Measurements from ENCODE around the gene CACUL1. TPM values are rescaled to one million over a fixed set of nuclear protein-coding genes. Genes with fewer than 3 reads are reported as not detected.

Gene CACUL1
- total RNA-seq (39.3 TPM), polyA plus RNA-seq (ENCODE audit: insufficient read depth, low read depth, low replicate concordance) (5.3 TPM)
- long read RNA-seq, donor 1, full-length matches to known transcripts: 6 of 6 reads
- long read RNA-seq, donor 1, partial matches to known transcripts: 0 of 6 reads
- long read RNA-seq, donor 1, other reads (novel, unspliced or antisense): 0 of 6 reads
- long read RNA-seq, donor 2, full-length matches to known transcripts: 8 of 8 reads
- long read RNA-seq, donor 2, partial matches to known transcripts: 0 of 8 reads
- long read RNA-seq, donor 2, other reads (novel, unspliced or antisense): 0 of 8 reads
- long read RNA-seq, donor 3, full-length matches to known transcripts: 11 of 11 reads
- long read RNA-seq, donor 3, partial matches to known transcripts: 0 of 11 reads
- long read RNA-seq, donor 3, other reads (novel, unspliced or antisense): 0 of 11 reads
- long read RNA-seq, donor 4, full-length matches to known transcripts: 10 of 10 reads
- long read RNA-seq, donor 4, partial matches to known transcripts: 0 of 10 reads
- long read RNA-seq, donor 4, other reads (novel, unspliced or antisense): 0 of 10 reads
- long read RNA-seq, donor 5: 0 reads
- long read RNA-seq, donor 6, partial matches to known transcripts: 0 of 1 reads
- long read RNA-seq, donor 6, other reads (novel, unspliced or antisense): 0 of 1 reads
- long read RNA-seq, donor 7, full-length matches to known transcripts: 12 of 19 reads
- long read RNA-seq, donor 7, partial matches to known transcripts: 1 of 19 reads
- long read RNA-seq, donor 7, other reads (novel, unspliced or antisense): 6 of 19 reads
- long read RNA-seq, donor 8, full-length matches to known transcripts: 3 of 3 reads
- long read RNA-seq, donor 8, partial matches to known transcripts: 0 of 3 reads
- long read RNA-seq, donor 8, other reads (novel, unspliced or antisense): 0 of 3 reads
- long read RNA-seq, donor 9, full-length matches to known transcripts: 4 of 4 reads
- long read RNA-seq, donor 9, partial matches to known transcripts: 0 of 4 reads
- long read RNA-seq, donor 9, other reads (novel, unspliced or antisense): 0 of 4 reads
- long read RNA-seq, donor 10, full-length matches to known transcripts: 13 of 13 reads
- long read RNA-seq, donor 10, partial matches to known transcripts: 0 of 13 reads
- long read RNA-seq, donor 10, other reads (novel, unspliced or antisense): 0 of 13 reads

- Histone ChIP-seq H3K27ac (ENCODE audit: low read depth in 2 of 2, low read length in 2 of 2) (peak within 1 kb of the TSS; percentile 88 to 89), H3K27me3 (ENCODE audit: control insufficient read depth, insufficient read depth, low read length) (no peaks in the 10 kb centered on the region), H3K4me1 (ENCODE audit: control insufficient read depth in 2 of 3, insufficient read depth in 2 of 3, low read depth in 1 of 3, low read length in 3 of 3) (peaks cover 0 to 8% (median 4%) of the 10 kb centered on the region in 3 donors), H3K36me3 (ENCODE audit: control insufficient read depth in 2 of 3, insufficient read depth in 3 of 3, low read length in 3 of 3) (no peaks in the 10 kb centered on the region), H3K4me3 (ENCODE audit: low read length in 3 of 3) (peak within 1 kb of the TSS; percentile 82 to 89 (median 87)), H3K9me3 (ENCODE audit: control insufficient read depth in 2 of 3, insufficient read depth in 1 of 3, low read length in 3 of 3) (no peaks in the 10 kb centered on the region), H3K9ac (ENCODE audit: low read length in 3 of 3) (peak within 1 kb of the TSS; percentile 54 to 92 (median 65))
- intact Hi-C loops (cut with DNase I): no loop called here
- TF ChIP-seq CTCF (IDR thresholded peaks at IDR 0.05; ENCODE audit: borderline replicate concordance, extremely low read depth, insufficient read depth): no peak
- peak; percentile 100 for DNase-seq
- FAIRE-seq: peak; percentile 95
Measured at GRCh38 chr10:118754556-118755423, at the start of gene CACUL1. TSS of gene CACUL1 (minus strand) at chr10:118754970. CDS start at chr10:118754762, 208 bp downstream.

DNA sequence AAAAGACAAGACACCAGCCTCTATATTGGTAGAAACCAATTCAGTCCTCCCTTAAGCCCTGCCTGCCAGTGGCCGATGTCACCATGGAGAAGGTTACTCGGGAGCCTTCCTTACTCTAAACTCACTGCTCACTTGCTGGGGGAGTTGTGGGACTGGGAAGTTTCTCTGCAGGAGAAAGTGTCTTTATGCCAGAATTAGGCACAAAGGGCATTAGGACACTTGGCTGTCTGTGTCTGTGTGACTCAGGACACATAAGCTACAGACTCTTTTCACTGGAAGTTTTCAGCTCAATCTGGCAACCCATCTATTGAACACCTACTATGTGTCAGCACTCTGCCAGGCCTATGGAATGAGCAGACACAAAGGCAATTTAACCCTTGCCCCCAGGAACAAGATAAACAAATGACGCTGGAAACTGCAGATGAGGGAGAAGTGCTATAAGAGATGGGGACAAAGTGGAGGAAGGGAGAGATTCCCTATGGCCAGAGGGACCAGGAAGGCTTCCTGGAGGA, 49.5 kb upstream of the CACUL1 start:
- H3K27ac ChIP-seq (ENCODE audit: low read depth in 2 of 2, low read length in 2 of 2): no peak overlapping the region
- H3K27me3 ChIP-seq (ENCODE audit: control insufficient read depth, insufficient read depth, low read length): no peaks in the 10 kb centered on the region
- H3K4me1 ChIP-seq (ENCODE audit: control insufficient read depth in 2 of 3, insufficient read depth in 2 of 3, low read depth in 1 of 3, low read length in 3 of 3): no peaks in the 10 kb centered on the region
- no peaks in the 10 kb centered on the region for H3K9me3 ChIP-seq (ENCODE audit: control insufficient read depth in 2 of 3, insufficient read depth in 1 of 3, low read length in 3 of 3)
- no peak for TF ChIP-seq CTCF (IDR thresholded peaks at IDR 0.05; ENCODE audit: borderline replicate concordance, extremely low read depth, insufficient read depth)
- H3K9ac ChIP-seq (ENCODE audit: low read length in 3 of 3): no peak overlapping the region
- H3K36me3 ChIP-seq (ENCODE audit: control insufficient read depth in 2 of 3, insufficient read depth in 3 of 3, low read length in 3 of 3): no peaks in the 10 kb centered on the region
- intact Hi-C loops (cut with DNase I): no loop called here
- no peak for FAIRE-seq
- no peak overlapping the region for H3K4me3 ChIP-seq (ENCODE audit: low read length in 3 of 3)
- no peak for DNase-seq

DNA sequence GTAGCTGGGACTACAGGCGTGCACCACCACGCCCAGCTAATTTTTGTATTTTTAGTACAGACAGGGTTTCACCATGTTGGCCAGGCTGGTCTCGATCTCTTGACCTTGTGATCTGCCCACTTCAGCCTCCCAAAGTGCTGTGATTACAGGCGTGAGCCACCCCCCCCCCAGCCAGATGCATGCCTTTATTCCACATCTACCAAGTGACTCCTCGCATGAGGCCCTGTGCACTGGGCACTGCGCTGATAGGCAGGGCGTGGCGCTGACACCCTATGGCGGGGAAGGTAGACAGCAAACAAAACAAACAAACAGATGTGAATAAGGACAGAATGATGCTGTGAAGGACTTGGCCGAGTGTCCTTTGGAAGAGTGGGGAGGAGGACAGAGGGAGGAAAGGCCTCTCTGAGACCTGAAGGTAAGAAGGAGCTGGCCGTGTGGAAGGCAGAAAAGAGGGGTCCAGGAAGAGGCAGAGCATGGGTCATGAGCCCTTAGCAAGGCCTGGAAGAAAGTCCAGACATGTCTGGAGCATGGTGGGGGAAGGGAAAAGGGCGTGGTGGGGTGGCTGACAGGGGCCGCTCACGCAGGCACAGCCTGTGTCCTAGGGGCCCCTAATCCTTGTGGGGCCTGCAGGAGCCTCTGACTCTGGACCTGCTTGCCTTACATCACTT, 47.5 kb upstream of the CACUL1 start:
- no peaks in the 10 kb centered on the region for H3K9me3 ChIP-seq (ENCODE audit: control insufficient read depth in 2 of 3, insufficient read depth in 1 of 3, low read length in 3 of 3)
- no peaks in the 10 kb centered on the region for H3K4me1 ChIP-seq (ENCODE audit: control insufficient read depth in 2 of 3, insufficient read depth in 2 of 3, low read depth in 1 of 3, low read length in 3 of 3)
- no peak for FAIRE-seq
- intact Hi-C loops (cut with DNase I): no loop called here
- H3K9ac ChIP-seq (ENCODE audit: low read length in 3 of 3): no peak overlapping the region
- H3K27ac ChIP-seq (ENCODE audit: low read depth in 2 of 2, low read length in 2 of 2): no peak overlapping the region
- no peak overlapping the region for H3K4me3 ChIP-seq (ENCODE audit: low read length in 3 of 3)
- no peaks in the 10 kb centered on the region for H3K27me3 ChIP-seq (ENCODE audit: control insufficient read depth, insufficient read depth, low read length)
- no peaks in the 10 kb centered on the region for H3K36me3 ChIP-seq (ENCODE audit: control insufficient read depth in 2 of 3, insufficient read depth in 3 of 3, low read length in 3 of 3)
- no peak for TF ChIP-seq CTCF (IDR thresholded peaks at IDR 0.05; ENCODE audit: borderline replicate concordance, extremely low read depth, insufficient read depth)
- no peak for DNase-seq
